Stimulated activated naive CD8-positive, alpha-beta T cell treated with anti-CD3 and anti-CD28 coated beads, Interleukin-15, Interleukin-2, amounts not matched to agents 100 ng/mL and 50 ng/mL, for 24 hours (primary cell): Measurements from ENCODE around the gene FZD4.
"Not testable (repeated sequence)": the region's sequence is repeated elsewhere in the genome, so short reads cannot be mapped to it uniquely, and the experiment has no call there.

Source experiments
- H3K27ac Mint-ChIP-seq: one replicate; pipeline ENCODE4 v1.8.0; 2021; ENCODE audit warnings: mild to moderate bottlenecking, mixed read lengths
- H3K27me3 Mint-ChIP-seq: one replicate; pipeline ENCODE4 v1.8.0; 2021; ENCODE audit warnings: mixed read lengths
- H3K36me3 Mint-ChIP-seq: one replicate; pipeline ENCODE4 v1.8.0; 2021; ENCODE audit warnings: low read depth, mixed read lengths
- H3K4me1 Mint-ChIP-seq: one replicate; pipeline ENCODE4 v1.8.0; 2021; ENCODE audit warnings: low read depth, mixed read lengths
- H3K4me3 Mint-ChIP-seq: one replicate; pipeline ENCODE4 v1.8.0; 2021; ENCODE audit warnings: mild to moderate bottlenecking, mixed read lengths
- H3K9me3 Mint-ChIP-seq: one replicate; pipeline ENCODE4 v1.8.0; 2021; ENCODE audit warnings: mixed read lengths

Gene FZD4

DNA sequence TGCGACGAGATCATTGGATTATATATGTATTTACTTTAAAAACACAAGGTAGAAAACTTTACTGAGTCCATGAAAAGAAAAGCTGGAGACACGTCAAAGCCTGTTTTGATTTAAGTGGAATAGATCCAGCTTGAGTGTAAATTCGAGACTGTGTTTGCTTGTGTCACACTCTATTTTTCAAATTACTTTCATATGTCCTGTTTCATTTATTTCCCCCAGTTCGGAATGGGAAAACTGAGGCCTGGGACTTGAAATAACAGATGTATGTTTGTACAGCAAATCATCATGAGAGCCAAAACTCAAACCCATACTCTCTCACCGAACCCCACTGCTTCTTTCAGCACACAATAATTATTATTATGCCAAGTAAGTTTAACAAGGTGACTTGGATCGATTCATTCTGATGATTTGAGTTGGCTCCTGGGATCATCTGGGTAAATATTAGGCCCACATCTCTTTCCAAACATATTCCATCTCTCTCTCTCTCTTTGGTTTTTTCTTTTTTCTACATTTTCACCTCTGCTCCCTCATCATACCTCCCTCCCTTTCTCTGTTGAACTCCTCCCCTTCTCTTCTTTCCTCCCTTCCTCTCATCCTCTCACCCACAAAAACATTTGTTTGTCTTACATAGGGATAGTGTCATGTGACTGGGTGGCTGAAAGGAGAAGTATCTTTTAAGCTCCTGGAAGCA is 21.2 kb downstream of the FZD4 start:
- Mint-ChIP-seq H3K4me1 (no peaks in the 10 kb centered on the region), H3K9me3 (no peaks in the 10 kb centered on the region), H3K4me3 (no peak overlapping the region), H3K27ac (no peak overlapping the region), H3K27me3 (peaks cover 7% of the 10 kb centered on the region), H3K36me3 (no peaks in the 10 kb centered on the region)

GRCh38 chr11:86932924-86933875 is 22.0 kb downstream of the FZD4 start:
- H3K4me3 Mint-ChIP-seq, result no peak overlapping the region
- no peak overlapping the region for H3K27ac Mint-ChIP-seq
- H3K27me3 Mint-ChIP-seq, result peaks cover 4% of the 10 kb centered on the region
- H3K4me1 Mint-ChIP-seq, result no peaks in the 10 kb centered on the region
- H3K36me3 Mint-ChIP-seq, result no peaks in the 10 kb centered on the region
- H3K9me3 Mint-ChIP-seq, result no peaks in the 10 kb centered on the region

DNA sequence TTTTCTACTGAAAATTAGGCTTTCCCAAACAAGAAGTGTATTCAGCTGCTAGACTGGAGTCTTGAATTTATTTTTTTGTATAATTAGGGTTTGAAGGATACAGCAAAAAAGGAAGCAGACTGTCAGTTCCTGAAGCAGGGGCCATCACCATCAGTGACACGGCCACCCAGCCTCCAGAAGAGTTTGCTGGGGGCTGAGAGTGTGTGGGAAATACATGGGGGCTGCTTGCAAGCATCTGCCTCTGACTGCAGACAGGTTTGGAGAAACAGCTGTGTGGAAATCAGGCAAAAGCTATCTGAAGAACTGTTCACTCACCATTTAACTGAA is 23.0 kb downstream of the FZD4 start:
- H3K9me3 Mint-ChIP-seq, result no peaks in the 10 kb centered on the region
- no peak overlapping the region for H3K27ac Mint-ChIP-seq
- no peaks in the 10 kb centered on the region for H3K36me3 Mint-ChIP-seq
- H3K4me1 Mint-ChIP-seq, result no peaks in the 10 kb centered on the region
- no peaks in the 10 kb centered on the region for H3K27me3 Mint-ChIP-seq
- no peak overlapping the region for H3K4me3 Mint-ChIP-seq

DNA sequence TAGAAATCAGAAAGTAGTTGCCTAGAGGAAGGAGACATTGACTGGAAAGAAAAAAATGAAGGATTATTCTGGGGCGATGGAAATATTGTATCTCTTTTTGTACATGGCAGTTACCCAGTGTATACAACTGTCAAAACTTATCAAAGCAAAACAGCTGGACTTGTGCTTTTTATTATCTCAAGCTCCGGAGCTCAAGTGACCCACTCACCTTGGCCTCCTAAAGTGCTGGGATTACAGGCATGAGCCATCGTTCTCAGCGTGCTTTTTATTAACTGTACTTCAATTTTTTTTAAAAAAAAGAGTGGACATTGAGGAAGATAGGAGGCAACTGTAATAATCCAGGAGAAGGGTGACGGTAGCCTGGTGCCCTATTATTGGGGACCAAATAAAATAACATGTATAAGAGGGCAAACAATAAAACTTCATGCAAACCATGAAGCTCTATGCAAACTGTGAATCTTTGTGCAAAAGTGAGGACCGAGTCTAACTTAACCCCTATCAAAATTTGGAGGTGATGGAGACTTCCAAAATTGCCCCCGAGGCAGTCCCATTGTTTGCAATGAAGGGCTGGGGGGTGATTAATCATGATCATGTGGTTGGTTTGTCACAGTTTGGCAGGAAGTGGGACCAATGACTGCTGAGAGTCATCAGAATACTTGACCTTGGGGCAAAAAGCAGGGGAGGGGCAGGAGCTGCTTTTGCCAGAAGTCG is 23.5 kb downstream of the FZD4 start:
- Mint-ChIP-seq H3K9me3 (no peaks in the 10 kb centered on the region), H3K27me3 (no peaks in the 10 kb centered on the region), H3K4me1 (no peaks in the 10 kb centered on the region), H3K27ac (no peak overlapping the region), H3K36me3 (no peaks in the 10 kb centered on the region), H3K4me3 (no peak overlapping the region)

- Mint-ChIP-seq H3K4me3 (no peak overlapping the region), H3K36me3 (no peaks in the 10 kb centered on the region), H3K27me3 (no peaks in the 10 kb centered on the region), H3K9me3 (no peaks in the 10 kb centered on the region), H3K4me1 (no peaks in the 10 kb centered on the region), H3K27ac (no peak overlapping the region)
Measured at GRCh38 chr11:86930957-86931547, 24.1 kb downstream of the FZD4 start.

DNA sequence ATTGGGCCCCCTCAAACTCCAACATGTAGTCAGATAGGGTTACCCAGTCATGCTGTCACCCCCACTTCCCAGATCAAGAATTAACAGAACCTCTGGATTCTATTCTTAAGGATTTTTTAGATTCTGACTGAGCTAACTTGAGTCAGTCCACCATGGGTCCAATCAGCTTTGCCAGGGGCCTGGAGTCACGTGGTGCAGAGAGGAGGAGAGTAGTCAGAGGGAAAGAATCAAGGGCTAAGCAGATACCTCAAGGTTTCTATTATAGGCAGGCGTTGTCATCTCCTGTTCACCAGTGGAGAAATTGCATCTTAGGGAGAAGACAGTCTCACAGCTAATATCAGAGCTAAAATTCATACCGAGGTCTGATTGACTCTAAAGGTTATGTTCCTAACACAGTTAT is 28.2 kb downstream of the FZD4 start:
- Mint-ChIP-seq H3K4me3 (no peak overlapping the region), H3K36me3 (no peaks in the 10 kb centered on the region), H3K4me1 (no peaks in the 10 kb centered on the region)

DNA sequence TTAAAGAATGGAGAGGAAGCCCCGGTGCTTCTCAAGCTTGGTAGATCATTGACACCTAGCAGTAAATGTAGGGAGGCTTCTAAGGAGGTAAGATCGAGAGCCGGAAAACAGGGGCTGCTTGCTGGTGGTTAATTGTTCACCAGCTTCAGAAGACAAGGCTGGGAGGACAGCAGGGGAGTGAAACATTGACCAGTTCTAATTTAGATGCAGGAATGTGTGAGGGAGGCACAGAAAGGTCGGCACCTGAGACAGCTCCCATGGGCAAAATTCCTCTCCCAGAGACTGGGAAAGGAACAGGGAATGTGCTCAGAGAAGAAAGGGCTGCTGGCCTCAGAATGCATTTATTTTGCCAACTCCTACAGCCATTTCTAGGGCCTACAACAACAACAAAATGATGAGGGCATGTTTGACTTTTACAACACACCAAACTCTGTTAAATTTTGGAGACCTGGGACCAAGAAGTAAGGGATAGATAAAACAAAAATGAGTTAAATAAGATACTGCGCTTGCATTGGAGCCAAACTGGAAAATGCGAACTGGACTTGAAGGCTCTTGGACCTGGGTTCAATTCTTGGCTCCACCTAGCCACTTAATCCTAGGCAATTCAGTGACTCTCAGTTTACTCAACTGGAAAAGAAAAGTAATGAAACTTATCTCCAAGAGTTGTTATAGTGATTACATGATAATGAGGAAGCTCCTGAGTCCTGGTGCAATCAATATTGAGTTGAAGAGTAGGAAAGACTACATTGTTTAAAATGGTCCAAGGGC is 31.0 kb downstream of the FZD4 start:
- H3K27ac Mint-ChIP-seq, result no peak overlapping the region

More for the DNA sequence above, 28.2 kb downstream of the FZD4 start:
- no peaks in the 10 kb centered on the region for H3K27me3 Mint-ChIP-seq
- H3K9me3 Mint-ChIP-seq, result no peaks in the 10 kb centered on the region
- H3K27ac Mint-ChIP-seq, result no peak overlapping the region

DNA sequence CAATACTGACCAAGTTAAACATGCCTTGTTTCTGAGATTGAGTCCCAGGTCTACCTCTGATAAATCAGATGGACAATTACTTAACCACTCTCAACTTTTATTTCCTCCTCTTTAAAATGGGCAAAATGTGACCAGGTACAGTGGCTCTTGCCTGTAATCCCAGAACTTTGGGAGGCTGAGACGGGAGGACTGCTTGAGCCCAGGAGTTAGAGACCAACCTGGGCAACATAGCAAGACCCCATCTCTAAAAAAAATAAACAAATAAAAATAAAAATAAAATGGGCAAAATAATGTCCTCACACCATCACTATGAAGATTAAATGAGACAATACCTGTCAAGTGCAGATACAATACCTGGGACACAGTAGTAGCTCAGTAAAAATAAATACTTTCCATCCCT is 33.0 kb downstream of the FZD4 start:
- no peaks in the 10 kb centered on the region for H3K4me1 Mint-ChIP-seq
- no peak overlapping the region for H3K27ac Mint-ChIP-seq
- H3K36me3 Mint-ChIP-seq, result no peaks in the 10 kb centered on the region
- no peak overlapping the region for H3K4me3 Mint-ChIP-seq
- H3K9me3 Mint-ChIP-seq, result no peaks in the 10 kb centered on the region
- H3K27me3 Mint-ChIP-seq, result peaks cover 3% of the 10 kb centered on the region

More for the DNA sequence above, 31.0 kb downstream of the FZD4 start:
- Mint-ChIP-seq H3K4me3 (no peak overlapping the region), H3K36me3 (no peaks in the 10 kb centered on the region), H3K27me3 (peaks cover 3% of the 10 kb centered on the region), H3K4me1 (no peaks in the 10 kb centered on the region), H3K9me3 (no peaks in the 10 kb centered on the region)

DNA sequence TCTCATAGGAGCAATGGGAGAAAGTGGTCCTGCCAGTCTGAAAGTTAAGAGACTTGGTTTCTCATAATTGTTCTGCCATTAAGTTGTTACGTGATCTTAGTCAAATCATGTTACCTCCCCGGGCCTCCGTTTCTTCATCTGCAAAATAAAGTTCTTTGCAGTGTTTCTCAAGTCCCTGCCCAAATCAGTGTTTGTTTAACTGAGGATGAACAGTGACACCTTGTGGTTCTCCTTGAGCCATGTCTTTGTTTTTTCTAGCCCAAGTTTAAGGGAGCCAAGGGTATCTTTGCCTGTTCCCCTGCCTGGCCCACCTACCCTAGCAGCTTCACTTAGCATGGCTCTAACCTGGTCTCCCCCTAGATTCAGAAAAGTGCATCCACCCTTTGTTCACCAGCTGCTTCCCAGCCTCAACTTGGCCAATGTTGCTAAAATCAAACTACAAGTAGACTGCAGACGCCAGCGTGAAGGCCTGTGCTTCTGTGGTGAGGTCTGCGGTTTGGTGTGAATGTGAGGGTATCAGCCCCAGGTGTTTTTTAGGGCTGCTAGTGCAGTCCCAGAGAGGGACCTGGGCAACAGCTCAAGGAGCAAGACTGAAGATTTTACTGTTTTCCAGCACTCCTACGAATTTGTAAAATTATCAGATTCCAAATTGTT is 35.5 kb downstream of the FZD4 start:
- no peaks in the 10 kb centered on the region for H3K36me3 Mint-ChIP-seq
- H3K27me3 Mint-ChIP-seq, result peaks cover 3% of the 10 kb centered on the region
- H3K9me3 Mint-ChIP-seq, result no peaks in the 10 kb centered on the region
- no peak overlapping the region for H3K27ac Mint-ChIP-seq
- H3K4me1 Mint-ChIP-seq, result no peaks in the 10 kb centered on the region
- no peak overlapping the region for H3K4me3 Mint-ChIP-seq

DNA sequence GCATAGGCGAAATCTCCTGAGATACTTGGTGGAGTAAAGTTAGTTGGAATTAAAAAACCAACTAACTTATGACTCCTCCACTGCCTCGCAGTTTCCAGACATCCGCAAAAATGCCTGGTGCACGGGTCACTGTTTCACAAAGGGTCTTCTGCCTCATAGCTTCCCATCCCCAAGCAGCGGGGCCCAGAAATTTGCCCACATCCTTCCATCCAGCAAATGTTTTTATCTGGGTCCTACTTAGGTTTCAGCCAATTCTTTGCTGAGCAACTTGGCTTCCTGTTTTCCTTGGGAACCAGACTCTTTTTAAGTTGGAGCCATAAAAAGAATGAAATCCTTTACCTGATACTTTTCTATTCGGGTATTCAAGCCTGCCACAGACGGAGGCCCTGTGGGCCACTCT is 36.2 kb downstream of the FZD4 start:
- H3K27me3 Mint-ChIP-seq, result peaks cover 3% of the 10 kb centered on the region
- H3K4me3 Mint-ChIP-seq, result no peak overlapping the region
- no peaks in the 10 kb centered on the region for H3K4me1 Mint-ChIP-seq
- no peaks in the 10 kb centered on the region for H3K36me3 Mint-ChIP-seq
- H3K27ac Mint-ChIP-seq, result no peak overlapping the region
- no peaks in the 10 kb centered on the region for H3K9me3 Mint-ChIP-seq

GRCh38 chr11:86918496-86918895 is 36.7 kb downstream of the FZD4 start:
- no peaks in the 10 kb centered on the region for H3K4me1 Mint-ChIP-seq
- H3K27ac Mint-ChIP-seq, result no peak overlapping the region
- no peak overlapping the region for H3K4me3 Mint-ChIP-seq
- H3K27me3 Mint-ChIP-seq, result peaks cover 4% of the 10 kb centered on the region
- H3K36me3 Mint-ChIP-seq, result no peaks in the 10 kb centered on the region
- no peaks in the 10 kb centered on the region for H3K9me3 Mint-ChIP-seq

- peaks cover 6% of the 10 kb centered on the region for H3K27me3 Mint-ChIP-seq
- no peaks in the 10 kb centered on the region for H3K4me1 Mint-ChIP-seq
- H3K27ac Mint-ChIP-seq, result no peak overlapping the region
- peaks cover 3% of the 10 kb centered on the region for H3K9me3 Mint-ChIP-seq
- H3K36me3 Mint-ChIP-seq, result no peaks in the 10 kb centered on the region
- H3K4me3 Mint-ChIP-seq, result no peak overlapping the region
Measured at GRCh38 chr11:86917589-86917988, 37.6 kb downstream of the FZD4 start.

- Mint-ChIP-seq H3K4me1 (no peaks in the 10 kb centered on the region), H3K4me3 (no peak overlapping the region), H3K9me3 (peaks cover 7% of the 10 kb centered on the region), H3K27ac (no peak overlapping the region), H3K27me3 (peaks cover 9% of the 10 kb centered on the region), H3K36me3 (no peaks in the 10 kb centered on the region)
Measured at GRCh38 chr11:86916330-86916729, 38.9 kb downstream of the FZD4 start.

GRCh38 chr11:86915850-86916249 is 39.3 kb downstream of the FZD4 start:
- not testable (repeated sequence) for H3K36me3 Mint-ChIP-seq, H3K27ac Mint-ChIP-seq, H3K27me3 Mint-ChIP-seq, H3K9me3 Mint-ChIP-seq, H3K4me3 Mint-ChIP-seq, H3K4me1 Mint-ChIP-seq
